Smooth muscle cell (in vitro differentiated cells): ENCODE results near the gene KRT222. TPM values are rescaled to one million over a fixed set of nuclear protein-coding genes. Genes with fewer than 3 reads are reported as not detected.
A peak's percentile ranks its signal among the peaks of the same experiment; 100 is the strongest.

Source experiments
- DNase-seq: peaks from one replicate; lab custom pipeline; 2025; ENCODE audit not compliant: unreplicated experiment; lab: John Stamatoyannopoulos, UW
- H2AFZ ChIP-seq: fragments of 200-600 bp; sonication (generic); 2 replicates; pipeline ENCODE4 v1.6.0; 2016; ENCODE audit warnings: antibody characterized with exemption, low read depth, mild to moderate bottlenecking
- H3F3A ChIP-seq: fragments of 200-600 bp; sonication (generic); 2 replicates; pipeline ENCODE4 v1.6.0; 2017; ENCODE audit warnings: antibody characterized with exemption, low read depth
- H3K27ac ChIP-seq: fragments of 200-600 bp; sonication (generic); 2 replicates; pipeline ENCODE4 v1.5.1; 2016; ENCODE audit warnings: low read depth, mild to moderate bottlenecking
- H3K27me3 ChIP-seq: fragments of 200-600 bp; sonication (generic); 2 replicates; pipeline ENCODE4 v1.6.1; 2016; ENCODE audit warnings: low read depth, mild to moderate bottlenecking
- H3K36me3 ChIP-seq: fragments of 200-600 bp; sonication (generic); 2 replicates; pipeline ENCODE4 v1.5.1; 2016; ENCODE audit warnings: low read depth
- H3K4me1 ChIP-seq: fragments of 200-600 bp; sonication (generic); 2 replicates; pipeline ENCODE4 v1.5.1; 2016; ENCODE audit warnings: low read depth
- H3K4me2 ChIP-seq: fragments of 200-600 bp; sonication (generic); 2 replicates; pipeline ENCODE4 v1.6.0; 2016; ENCODE audit warnings: mild to moderate bottlenecking
- H3K4me3 ChIP-seq: fragments of 200-600 bp; sonication (generic); 2 replicates; pipeline ENCODE4 v1.5.1; 2016; ENCODE audit warnings: mild to moderate bottlenecking
- H3K79me2 ChIP-seq: fragments of 200-600 bp; sonication (generic); 2 replicates; pipeline ENCODE4 v1.6.0; 2016; ENCODE audit warnings: low read depth, mild to moderate bottlenecking
- H3K9ac ChIP-seq: fragments of 200-600 bp; sonication (generic); 2 replicates; pipeline ENCODE4 v1.6.0; 2016; ENCODE audit warnings: low read depth
- H3K9me3 ChIP-seq: fragments of 200-600 bp; sonication (generic); replicated peaks from 2 replicates; pipeline ENCODE4 v1.5.1; 2016; ENCODE audit warnings: low read depth
- H4K20me1 ChIP-seq: fragments of 200-600 bp; sonication (generic); 2 replicates; pipeline ENCODE4 v1.6.0; 2016; ENCODE audit warnings: low read depth
- WGBS: methylation state at CpG from one replicate; pipeline ENCODE4 v1.1.7; 2016; ENCODE audit warnings: low lambda C conversion rate; 5-methylcytosine and 5-hydroxymethylcytosine counted together
- polyA plus RNA-seq: library from polyadenylated mRNA; unstranded; fragments of >200 nt; fragmentation: Nextera tagmentation; extraction: Ambion mirVana; gene quantifications from 2 replicates; pipeline ENCODE4 v1.2.1, GENCODE V29; 2016
- total RNA-seq: library from RNA; depleted of rRNA; stranded (reverse); fragments of >200 nt; gene quantifications from 2 replicates; pipeline ENCODE4 v1.2.3, GENCODE V29; 2014
- TF ChIP-seq, protein P1 (sequence below): fragments of 200-600 bp; sonication (generic); IDR thresholded peaks from 2 replicates; pipeline ENCODE4 v1.5.1; 2017; ENCODE audit warnings: borderline replicate concordance, mild to moderate bottlenecking, antibody characterized with exemption; ENCODE audit not compliant: insufficient read depth, poor library complexity, severe bottlenecking

Gene KRT222
- total and polyA plus RNA-seq, 2 experiments from 2014 or later, result not detected

- no peak for DNase-seq
- Histone ChIP-seq H3F3A (peaks cover 3% of the 10 kb centered on the region), H3K9ac (no peak overlapping the region), H3K4me2 (no peak overlapping the region), H3K4me3 (no peak overlapping the region), H2AFZ (peak overlapping the region; percentile 47), H3K79me2 (no peaks in the 10 kb centered on the region), H4K20me1 (no peaks in the 10 kb centered on the region), H3K36me3 (no peaks in the 10 kb centered on the region), H3K27ac (no peak overlapping the region), H3K4me1 (no peaks in the 10 kb centered on the region), H3K9me3 (no peaks in the 10 kb centered on the region), H3K27me3 (no peaks in the 10 kb centered on the region)
- TF ChIP-seq, protein P1, sequence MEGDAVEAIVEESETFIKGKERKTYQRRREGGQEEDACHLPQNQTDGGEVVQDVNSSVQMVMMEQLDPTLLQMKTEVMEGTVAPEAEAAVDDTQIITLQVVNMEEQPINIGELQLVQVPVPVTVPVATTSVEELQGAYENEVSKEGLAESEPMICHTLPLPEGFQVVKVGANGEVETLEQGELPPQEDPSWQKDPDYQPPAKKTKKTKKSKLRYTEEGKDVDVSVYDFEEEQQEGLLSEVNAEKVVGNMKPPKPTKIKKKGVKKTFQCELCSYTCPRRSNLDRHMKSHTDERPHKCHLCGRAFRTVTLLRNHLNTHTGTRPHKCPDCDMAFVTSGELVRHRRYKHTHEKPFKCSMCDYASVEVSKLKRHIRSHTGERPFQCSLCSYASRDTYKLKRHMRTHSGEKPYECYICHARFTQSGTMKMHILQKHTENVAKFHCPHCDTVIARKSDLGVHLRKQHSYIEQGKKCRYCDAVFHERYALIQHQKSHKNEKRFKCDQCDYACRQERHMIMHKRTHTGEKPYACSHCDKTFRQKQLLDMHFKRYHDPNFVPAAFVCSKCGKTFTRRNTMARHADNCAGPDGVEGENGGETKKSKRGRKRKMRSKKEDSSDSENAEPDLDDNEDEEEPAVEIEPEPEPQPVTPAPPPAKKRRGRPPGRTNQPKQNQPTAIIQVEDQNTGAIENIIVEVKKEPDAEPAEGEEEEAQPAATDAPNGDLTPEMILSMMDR, result no peak
- 59% methylated on average over 10 of the region's 10 CpGs for WGBS
These were observed 58.2 kb downstream of the KRT222 start for GRCh38 chr17:40606548-40607353.

GRCh38 chr17:40605306-40605705 lies 59.7 kb downstream of the KRT222 start:
- H3K4me2 ChIP-seq, result no peak overlapping the region
- no peaks in the 10 kb centered on the region for H4K20me1 ChIP-seq
- no peaks in the 10 kb centered on the region for H3K4me1 ChIP-seq
- H3K4me3 ChIP-seq, result no peak overlapping the region
- WGBS, result 89% methylated on average over 6 of the region's 6 CpGs
- H2AFZ ChIP-seq, result no peak overlapping the region
- H3K36me3 ChIP-seq, result no peaks in the 10 kb centered on the region
- no peak overlapping the region for H3K27ac ChIP-seq
- H3K27me3 ChIP-seq, result no peaks in the 10 kb centered on the region
- H3K9me3 ChIP-seq, result no peaks in the 10 kb centered on the region
- no peak overlapping the region for H3K9ac ChIP-seq
- H3F3A ChIP-seq, result peaks cover 3% of the 10 kb centered on the region
- TF ChIP-seq, protein P1, result no peak
- H3K79me2 ChIP-seq, result no peaks in the 10 kb centered on the region
- DNase-seq, result no peak

Other genes starting within 250 kb of the KRT222 start
- gene TOP2A, start 247.3 kb downstream of the KRT222 start, total RNA-seq, result 42.3 and 45.5 TPM in 2 replicates
- 15.4 and 26.2 TPM in 2 replicates for gene TOP2A, start 247.3 kb downstream of the KRT222 start, polyA plus RNA-seq
- 63.8 and 91.0 TPM in 2 replicates for gene IGFBP4, start 221.7 kb downstream of the KRT222 start, total RNA-seq
- gene IGFBP4, start 221.7 kb downstream of the KRT222 start, polyA plus RNA-seq, result 305 and 413 TPM in 2 replicates
- 0.63 and 1.2 TPM in 2 replicates for gene TNS4, start 163.6 kb downstream of the KRT222 start, total RNA-seq
- gene TNS4, start 163.6 kb downstream of the KRT222 start, polyA plus RNA-seq, result 0.13 and 3.3 TPM in 2 replicates
- not detected in 2 replicates for gene CCR7, start 99.7 kb downstream of the KRT222 start, total RNA-seq
- gene CCR7, start 99.7 kb downstream of the KRT222 start, polyA plus RNA-seq, result not detected in 2 replicates
- gene SMARCE1, start 17.4 kb downstream of the KRT222 start, total RNA-seq, result 87.5 and 95.9 TPM in 2 replicates
- gene SMARCE1, start 17.4 kb downstream of the KRT222 start, polyA plus RNA-seq, result 101 and 115 TPM in 2 replicates
- not detected in 2 replicates for gene KRT24, start 38.6 kb upstream of the KRT222 start, total RNA-seq
- gene KRT24, start 38.6 kb upstream of the KRT222 start, polyA plus RNA-seq, result not detected in 2 replicates
- not detected in 2 replicates for gene KRT25, start 90.2 kb upstream of the KRT222 start, total RNA-seq
- gene KRT25, start 90.2 kb upstream of the KRT222 start, polyA plus RNA-seq, result not detected in 2 replicates
- not detected in 2 replicates for gene KRT26, start 107.0 kb upstream of the KRT222 start, total RNA-seq
- not detected in 2 replicates for gene KRT26, start 107.0 kb upstream of the KRT222 start, polyA plus RNA-seq
- 1.1 TPM in 1 of 2 replicates, not detected in the other for gene KRT27, start 117.4 kb upstream of the KRT222 start, total RNA-seq
- gene KRT27, start 117.4 kb upstream of the KRT222 start, polyA plus RNA-seq, result 0.32 and 0.54 TPM in 2 replicates
- gene KRT28, start 134.8 kb upstream of the KRT222 start, total RNA-seq, result not detected in 2 replicates
- gene KRT28, start 134.8 kb upstream of the KRT222 start, polyA plus RNA-seq, result not detected in 2 replicates
- 29.0 and 48.0 TPM in 2 replicates for gene KRT10, start 157.4 kb upstream of the KRT222 start, total RNA-seq
- gene KRT10, start 157.4 kb upstream of the KRT222 start, polyA plus RNA-seq, result 186 and 189 TPM in 2 replicates
- not detected in 2 replicates for gene KRT12, start 202.0 kb upstream of the KRT222 start, total RNA-seq
- gene KRT12, start 202.0 kb upstream of the KRT222 start, polyA plus RNA-seq, result not detected in 2 replicates
- not detected in 2 replicates for gene KRT20, start 220.1 kb upstream of the KRT222 start, total RNA-seq
- not detected in 2 replicates for gene KRT20, start 220.1 kb upstream of the KRT222 start, polyA plus RNA-seq